ENCODE data around the gene BLZF1. TPM values are rescaled to one million over a fixed set of nuclear protein-coding genes. Genes with fewer than 3 reads are reported as not detected.

The BLZF1 gene
- total and polyA plus RNA-seq, 8 donors = 3.1 to 13.4 (median 7.3) TPM

DNA sequence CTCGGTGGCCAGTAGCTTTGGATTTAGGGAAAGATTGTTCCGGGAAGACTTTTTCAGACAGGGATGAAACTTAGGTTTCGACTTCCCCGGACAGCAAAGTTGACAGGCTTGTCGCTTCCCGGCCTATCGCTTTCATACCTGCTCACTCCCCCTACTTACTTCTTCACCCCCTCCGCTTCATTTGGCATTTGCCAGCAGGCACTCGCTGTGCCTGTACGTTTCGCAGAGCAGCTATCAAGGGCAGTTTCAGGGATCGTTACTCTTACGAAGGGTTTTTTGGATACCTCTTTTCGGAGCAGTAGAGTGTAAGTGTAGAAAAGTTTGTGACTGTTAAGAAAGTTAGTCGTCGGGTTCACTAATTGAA is 393 bp downstream of the BLZF1 start:
- peaks cover 3 to 9% (median 6%) of the 10 kb centered on the region in 3 donors for H3K4me1 ChIP-seq
- FAIRE-seq (no peak), ATAC-seq (peak; percentile 22 to 43 (median 26)), DNase-seq (peak in 2 of 6 donors; percentile 21 to 51)
- no peaks in the 10 kb centered on the region for H3K9me3 ChIP-seq
- TF ChIP-seq, protein P1, sequence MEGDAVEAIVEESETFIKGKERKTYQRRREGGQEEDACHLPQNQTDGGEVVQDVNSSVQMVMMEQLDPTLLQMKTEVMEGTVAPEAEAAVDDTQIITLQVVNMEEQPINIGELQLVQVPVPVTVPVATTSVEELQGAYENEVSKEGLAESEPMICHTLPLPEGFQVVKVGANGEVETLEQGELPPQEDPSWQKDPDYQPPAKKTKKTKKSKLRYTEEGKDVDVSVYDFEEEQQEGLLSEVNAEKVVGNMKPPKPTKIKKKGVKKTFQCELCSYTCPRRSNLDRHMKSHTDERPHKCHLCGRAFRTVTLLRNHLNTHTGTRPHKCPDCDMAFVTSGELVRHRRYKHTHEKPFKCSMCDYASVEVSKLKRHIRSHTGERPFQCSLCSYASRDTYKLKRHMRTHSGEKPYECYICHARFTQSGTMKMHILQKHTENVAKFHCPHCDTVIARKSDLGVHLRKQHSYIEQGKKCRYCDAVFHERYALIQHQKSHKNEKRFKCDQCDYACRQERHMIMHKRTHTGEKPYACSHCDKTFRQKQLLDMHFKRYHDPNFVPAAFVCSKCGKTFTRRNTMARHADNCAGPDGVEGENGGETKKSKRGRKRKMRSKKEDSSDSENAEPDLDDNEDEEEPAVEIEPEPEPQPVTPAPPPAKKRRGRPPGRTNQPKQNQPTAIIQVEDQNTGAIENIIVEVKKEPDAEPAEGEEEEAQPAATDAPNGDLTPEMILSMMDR (IDR thresholded peaks at IDR 0.05) = no peak
- peak overlapping the region; percentile 47 to 86 (median 60) for H3K27ac ChIP-seq
- H3K27me3 ChIP-seq = no peaks in the 10 kb centered on the region
- peaks cover 0 to 13% (median 7%) of the 10 kb centered on the region in 3 donors for H3K36me3 ChIP-seq
- peak overlapping the region; percentile 49 to 66 (median 58) for H3K4me3 ChIP-seq
- intact Hi-C loops (cut with DNase I) = no loop called here
- WGBS, 2 donors = 0% methylated on average over 16 of the region's 16 CpGs

DNA sequence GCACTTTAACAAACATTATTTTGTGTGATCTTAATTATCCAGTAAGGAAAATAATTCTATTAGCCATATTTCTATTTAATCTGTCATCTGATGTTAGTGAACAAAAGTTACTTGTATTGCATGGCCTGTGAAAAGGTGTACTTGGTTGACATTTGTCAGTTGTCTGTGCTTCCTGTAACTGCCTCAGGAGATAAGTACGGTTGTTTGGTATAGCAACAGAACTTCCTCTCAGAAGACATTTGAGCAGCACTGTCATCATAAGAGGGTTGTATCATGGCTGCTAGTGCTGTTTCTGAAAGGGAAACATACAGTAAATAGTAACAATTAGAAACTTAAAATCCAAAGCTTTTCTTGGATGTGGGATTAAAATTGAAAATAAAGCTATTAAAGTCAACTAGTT is 3.4 kb downstream of the BLZF1 start:
- Histone ChIP-seq H3K4me1 (peaks cover 3 to 9% (median 6%) of the 10 kb centered on the region in 3 donors), H3K4me3 (no peak overlapping the region), H3K9me3 (no peaks in the 10 kb centered on the region), H3K27me3 (no peaks in the 10 kb centered on the region), H3K36me3 (peaks cover 0 to 15% (median 7%) of the 10 kb centered on the region in 3 donors), H3K27ac (no peak overlapping the region)
- intact Hi-C loops (cut with DNase I) = no loop called here
- TF ChIP-seq, protein P1 (IDR thresholded peaks at IDR 0.05) = no peak
- ATAC-seq (no peak), FAIRE-seq (no peak), DNase-seq (no peak)
- 68 to 86% methylated on average over 1 of the region's 1 CpG for WGBS, 2 donors

DNA sequence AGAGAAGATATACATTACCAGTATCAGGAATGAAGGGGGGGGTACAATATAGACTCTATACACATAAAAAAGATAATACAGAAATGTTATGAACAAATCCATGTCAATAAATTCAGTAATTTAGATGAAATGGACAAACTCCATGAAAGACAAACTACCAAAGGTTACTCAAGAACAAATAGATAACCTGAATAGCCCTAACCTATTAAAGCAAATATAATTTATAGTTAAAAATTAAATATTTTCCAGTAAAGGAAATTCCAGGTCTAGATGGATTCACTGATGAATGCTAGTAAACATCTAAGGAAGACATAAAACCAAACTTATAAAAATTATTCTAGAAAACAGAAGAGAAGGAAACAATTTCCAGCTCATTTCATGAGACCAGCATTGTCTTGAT is 13.2 kb downstream of the BLZF1 start:
- Histone ChIP-seq H3K36me3 (peaks cover 0 to 47% (median 0%) of the 10 kb centered on the region in 3 donors), H3K27me3 (no peaks in the 10 kb centered on the region), H3K4me3 (no peak overlapping the region), H3K9me3 (no peaks in the 10 kb centered on the region), H3K4me1 (no peaks in the 10 kb centered on the region), H3K27ac (no peak overlapping the region)
- no peak for FAIRE-seq
- no peak for DNase-seq
- intact Hi-C loops (cut with DNase I) = no loop called here
- ATAC-seq = no peak
- TF ChIP-seq, protein P1 (IDR thresholded peaks at IDR 0.05) = no peak

DNA sequence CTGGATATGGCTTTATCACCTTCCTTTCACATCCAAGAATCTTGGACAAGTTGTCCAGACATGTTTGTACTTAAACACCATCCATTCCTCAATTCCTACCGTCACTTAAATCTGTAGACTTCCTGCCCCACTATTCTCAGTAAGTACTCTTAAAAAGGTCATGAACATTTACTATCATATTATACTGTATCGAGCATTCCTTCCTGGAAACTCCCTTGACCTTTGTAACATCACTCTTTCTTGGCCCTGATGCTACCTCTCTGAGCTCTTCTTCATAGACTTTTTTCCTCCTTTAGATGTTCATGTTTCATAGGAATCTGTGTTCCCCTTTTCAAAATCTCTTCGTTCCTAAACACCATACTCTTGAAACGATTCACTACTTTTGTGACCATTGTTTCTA is 15.5 kb downstream of the BLZF1 start:
- TF ChIP-seq, protein P1 (IDR thresholded peaks at IDR 0.05) = no peak
- no peak for DNase-seq
- FAIRE-seq = no peak
- no peaks in the 10 kb centered on the region for H3K4me1 ChIP-seq
- no peaks in the 10 kb centered on the region for H3K27me3 ChIP-seq
- intact Hi-C loops (cut with DNase I) = no loop called here
- H3K4me3 ChIP-seq = no peak overlapping the region
- no peaks in the 10 kb centered on the region for H3K9me3 ChIP-seq
- H3K36me3 ChIP-seq = peaks cover 0 to 41% (median 5%) of the 10 kb centered on the region in 3 donors
- WGBS, 2 donors = 70 to 82% methylated on average over 4 of the region's 4 CpGs
- H3K27ac ChIP-seq = no peak overlapping the region
- no peak for ATAC-seq

DNA sequence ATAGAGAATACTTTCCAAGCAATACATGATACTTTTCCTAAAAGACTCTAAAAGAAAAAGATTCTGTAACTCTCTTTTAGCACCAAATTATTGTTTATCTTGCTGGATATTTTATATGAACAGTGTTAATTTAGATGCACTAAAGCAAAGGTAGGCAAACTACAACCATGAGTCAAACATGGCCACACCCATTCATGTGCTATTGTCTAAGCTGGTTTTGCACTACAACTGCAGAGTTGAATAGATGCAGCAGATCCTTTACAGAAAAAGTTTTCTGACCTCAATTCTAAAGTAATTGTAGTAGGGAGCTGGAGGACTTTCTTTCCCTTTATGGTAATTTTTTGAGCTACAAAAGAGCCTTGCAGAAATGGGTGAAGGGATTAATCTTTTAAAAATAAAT is 19.4 kb downstream of the BLZF1 start:
- DNase-seq = no peak
- no peak for FAIRE-seq

More for the DNA sequence above, 19.4 kb downstream of the BLZF1 start:
- H3K9me3 ChIP-seq = no peaks in the 10 kb centered on the region
- ATAC-seq = no peak
- H3K27ac ChIP-seq = no peak overlapping the region
- intact Hi-C loops (cut with DNase I) = no loop called here
- H3K27me3 ChIP-seq = no peaks in the 10 kb centered on the region
- H3K4me3 ChIP-seq = no peak overlapping the region
- peaks cover 0 to 40% (median 8%) of the 10 kb centered on the region in 3 donors for H3K36me3 ChIP-seq
- no peaks in the 10 kb centered on the region for H3K4me1 ChIP-seq
- TF ChIP-seq, protein P1 (IDR thresholded peaks at IDR 0.05) = no peak
